IPS-NIHi11 (cell line): ENCODE data around the gene DNER.
"Not testable (repeated sequence)": the region's sequence is repeated elsewhere in the genome, so short reads cannot be mapped to it uniquely, and the experiment has no call there.

Experiments used
- DNase-seq: peaks from one replicate; pipeline ENCODE4 v3.0.0; 2012; ENCODE audit warnings: mixed read lengths, low spot score

The DNER gene

DNA sequence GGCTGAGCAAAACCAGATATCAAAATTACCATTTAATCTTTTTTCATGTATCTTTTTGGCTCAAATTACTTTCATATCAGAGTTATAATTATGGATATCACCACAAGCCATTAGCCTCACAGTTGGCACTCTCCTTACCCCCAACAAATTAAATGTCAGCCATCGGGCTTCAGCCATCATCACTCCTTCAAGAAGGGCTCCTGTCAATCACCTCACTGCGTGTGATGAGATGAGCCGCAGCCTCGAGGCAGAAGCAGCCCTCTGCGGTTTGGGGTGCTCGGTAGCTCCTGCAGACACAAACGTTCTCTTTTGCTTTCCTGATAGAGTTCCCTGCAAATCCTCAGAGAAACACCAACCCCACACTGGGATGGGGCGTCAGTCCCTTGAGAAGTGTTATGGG lies 94.1 kb downstream of the DNER start:
- DNase-seq = no peak

DNA sequence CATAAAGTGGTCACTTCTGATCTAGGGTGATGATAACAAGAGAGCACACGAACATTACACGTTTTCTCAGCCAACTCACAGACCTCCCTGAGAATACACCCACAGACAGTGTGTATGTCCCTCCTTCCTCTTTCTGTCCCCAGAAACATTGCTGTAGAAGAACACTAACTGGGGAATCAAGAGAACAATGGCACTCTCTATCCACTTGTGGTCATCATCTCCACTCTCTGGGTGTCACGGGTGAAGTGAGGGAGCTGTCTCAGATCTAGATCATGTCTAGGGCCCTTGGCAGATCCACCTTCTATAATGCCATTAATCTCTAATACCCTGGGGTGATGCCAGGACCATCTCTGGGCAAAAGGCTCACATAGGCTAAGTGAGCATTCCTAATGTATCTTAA lies 97.9 kb downstream of the DNER start:
- DNase-seq = no peak

DNA sequence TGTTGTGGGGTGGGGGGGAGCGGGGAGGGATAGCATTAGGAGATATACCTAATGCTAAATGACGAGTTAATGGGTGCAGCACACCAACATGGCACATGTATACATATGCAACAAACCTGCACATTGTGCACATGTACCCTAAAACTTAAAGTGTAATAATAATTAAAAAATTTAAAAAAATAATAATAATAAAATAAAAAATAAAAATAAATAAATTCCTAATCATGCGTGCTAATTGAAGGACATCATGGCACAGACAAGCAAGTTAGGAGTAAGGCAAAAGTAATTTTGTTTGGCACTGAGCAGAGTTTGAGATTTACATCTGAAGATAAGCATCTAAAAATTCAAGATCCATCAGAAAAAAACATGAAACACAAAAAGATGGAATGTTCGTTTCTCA lies 100.3 kb downstream of the DNER start:
- DNase-seq = not testable (repeated sequence)

GRCh38 chr2:229612384-229612971 lies 101.9 kb downstream of the DNER start:
- DNase-seq = no peak

- DNase-seq = no peak
These were observed 103.0 kb downstream of the DNER start for GRCh38 chr2:229611360-229611759.

- DNase-seq = no peak
These were observed 103.5 kb downstream of the DNER start for GRCh38 chr2:229610872-229611271.

GRCh38 chr2:229610333-229610732 lies 104.0 kb downstream of the DNER start:
- DNase-seq = no peak

DNA sequence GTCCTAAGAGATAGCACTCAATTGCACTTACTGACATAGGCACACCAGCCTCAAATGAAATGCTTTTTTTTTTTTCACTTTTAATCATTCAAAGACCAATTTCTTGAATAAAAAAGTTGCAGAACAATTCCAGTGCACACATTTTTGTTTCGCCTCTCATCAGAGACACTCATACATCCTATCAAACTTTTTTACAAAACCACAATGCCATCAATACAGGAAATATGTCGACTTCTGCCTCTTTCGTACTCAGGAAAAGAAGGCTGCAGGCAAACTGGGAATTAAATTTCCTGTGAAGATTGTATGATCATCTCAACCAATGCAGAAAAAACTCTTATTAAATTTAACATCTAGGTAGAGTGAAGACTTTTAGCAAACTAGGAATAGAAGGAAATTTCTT lies 112.4 kb downstream of the DNER start:
- no peak for DNase-seq

DNA sequence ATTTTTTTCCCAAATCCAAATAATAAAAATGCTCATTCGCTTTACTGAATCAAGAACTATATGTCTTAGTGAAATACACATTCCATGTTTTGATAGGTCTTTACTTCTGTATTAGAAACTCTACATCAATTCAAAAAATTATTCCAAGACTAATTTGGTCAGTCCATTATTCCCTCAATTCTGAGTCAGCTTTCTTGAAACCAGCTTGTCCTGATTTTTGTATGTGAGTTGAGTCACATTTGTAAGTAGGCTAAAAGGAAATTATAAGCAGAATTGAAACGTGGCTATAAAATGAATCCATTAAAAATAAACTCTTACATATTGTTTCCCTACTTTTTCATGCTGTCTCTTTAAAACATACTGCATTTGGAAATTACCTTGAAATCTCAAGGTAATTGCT lies 113.0 kb downstream of the DNER start:
- no peak for DNase-seq

DNA sequence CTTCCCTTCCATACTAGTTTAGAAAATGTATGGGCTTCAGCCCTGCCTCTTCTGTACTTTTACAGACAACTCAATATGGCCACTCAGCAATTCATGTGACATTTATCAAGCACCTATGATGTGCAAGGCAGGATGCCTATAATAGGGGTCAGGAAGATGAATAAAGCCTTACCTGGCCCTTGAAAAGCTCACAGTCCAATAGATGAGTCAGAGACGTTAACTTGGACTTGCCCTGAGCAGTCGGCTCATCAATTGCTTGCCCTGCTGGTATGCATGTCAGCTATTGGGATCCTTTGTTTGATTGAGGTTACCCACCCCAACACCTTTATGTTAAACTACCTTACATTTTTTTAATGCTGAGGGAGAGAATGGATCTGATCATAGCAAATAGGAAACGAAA lies 116.1 kb downstream of the DNER start:
- no peak for DNase-seq

GRCh38 chr2:229596796-229597195 lies 117.6 kb downstream of the DNER start:
- no peak for DNase-seq

GRCh38 chr2:229591611-229592010 lies 122.7 kb downstream of the DNER start:
- DNase-seq = no peak

- peak; percentile 88 for DNase-seq
These were observed 127.3 kb downstream of the DNER start for GRCh38 chr2:229586746-229587705.

- DNase-seq = no peak
These were observed 128.3 kb downstream of the DNER start for GRCh38 chr2:229586012-229586411.

GRCh38 chr2:229582151-229582550 lies 132.2 kb downstream of the DNER start:
- no peak for DNase-seq

DNA sequence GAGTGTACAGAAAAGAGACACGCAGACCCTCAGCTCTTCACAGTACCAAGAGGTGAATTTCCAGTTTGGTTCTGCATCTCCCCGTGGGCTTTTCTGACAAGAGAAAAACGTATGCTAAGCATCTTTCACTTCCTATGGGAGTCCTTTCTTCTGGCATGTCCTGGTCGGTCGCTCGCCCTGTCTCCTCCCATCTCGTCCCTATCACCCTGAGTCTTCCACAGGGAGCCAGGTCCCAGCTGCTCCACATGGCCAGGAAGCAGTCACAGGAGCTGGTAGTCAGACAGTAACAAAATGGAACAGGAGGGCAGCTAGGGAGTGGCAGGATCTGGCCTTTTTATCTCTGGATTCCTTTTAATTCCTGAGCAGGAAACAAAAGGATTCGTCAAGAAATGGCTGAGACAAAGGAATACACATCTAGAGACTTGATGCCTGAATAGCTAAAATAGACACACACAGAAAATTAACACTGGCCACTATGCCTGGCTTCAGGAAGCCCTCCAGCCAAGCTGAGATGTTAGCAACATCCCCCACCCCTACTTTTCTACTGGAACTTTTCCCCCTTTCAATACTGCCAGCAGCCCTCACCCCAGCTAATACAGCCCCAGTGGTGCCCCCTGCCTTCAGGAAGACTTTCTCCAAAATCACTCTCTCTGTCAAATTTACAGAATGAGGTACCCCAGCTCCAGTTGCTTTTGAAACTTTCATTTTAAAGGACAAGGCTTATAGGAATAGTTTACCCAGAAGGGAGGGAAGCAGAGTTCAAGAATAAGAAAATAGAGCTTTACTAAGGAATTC lies 136.1 kb downstream of the DNER start:
- DNase-seq = peak; percentile 25

- no peak for DNase-seq
These were observed 138.6 kb downstream of the DNER start for GRCh38 chr2:229575569-229576315.

- no peak for DNase-seq
These were observed 141.7 kb downstream of the DNER start for GRCh38 chr2:229572507-229573271.

GRCh38 chr2:229571243-229571642 lies 143.1 kb downstream of the DNER start:
- no peak for DNase-seq

GRCh38 chr2:229566370-229566769 lies 148.0 kb downstream of the DNER start:
- no peak for DNase-seq

GRCh38 chr2:229564300-229564907 lies 150.0 kb downstream of the DNER start:
- no peak for DNase-seq
